ENCODE measurements around the gene RPS19.

DNA sequence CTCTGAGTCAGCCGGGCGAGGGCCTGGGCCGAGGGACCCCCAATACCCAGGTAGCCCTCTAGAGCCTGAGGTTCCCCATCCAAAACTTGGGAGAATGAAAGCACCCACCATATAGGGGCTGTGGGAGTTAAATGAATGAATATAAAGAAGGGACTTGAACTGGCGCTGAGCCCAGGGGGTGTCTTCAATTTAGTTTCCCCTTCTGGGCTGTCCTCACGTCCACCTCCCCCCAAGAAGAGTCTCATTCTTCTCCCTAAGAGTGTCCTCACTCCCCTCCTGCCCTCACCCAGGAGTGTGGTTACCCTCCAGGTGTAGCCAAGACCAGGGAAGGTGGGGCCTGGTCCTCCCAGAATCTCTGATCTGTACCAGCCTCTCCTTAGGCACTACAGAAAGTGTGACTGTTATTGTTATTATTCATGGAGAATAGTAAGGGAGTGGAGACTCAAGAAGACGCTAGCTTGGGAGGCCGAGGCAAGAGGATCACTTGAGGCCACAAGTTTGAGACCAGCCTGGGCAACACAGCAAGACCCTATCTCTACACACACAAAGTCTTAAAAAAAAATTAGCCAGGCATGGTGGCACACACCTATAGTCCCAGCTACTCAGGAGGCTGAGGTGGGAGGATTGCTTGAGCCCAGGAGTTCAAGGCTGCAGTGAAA is 19.7 kb downstream of the RPS19 start:
- TF ChIP-seq, protein P1, sequence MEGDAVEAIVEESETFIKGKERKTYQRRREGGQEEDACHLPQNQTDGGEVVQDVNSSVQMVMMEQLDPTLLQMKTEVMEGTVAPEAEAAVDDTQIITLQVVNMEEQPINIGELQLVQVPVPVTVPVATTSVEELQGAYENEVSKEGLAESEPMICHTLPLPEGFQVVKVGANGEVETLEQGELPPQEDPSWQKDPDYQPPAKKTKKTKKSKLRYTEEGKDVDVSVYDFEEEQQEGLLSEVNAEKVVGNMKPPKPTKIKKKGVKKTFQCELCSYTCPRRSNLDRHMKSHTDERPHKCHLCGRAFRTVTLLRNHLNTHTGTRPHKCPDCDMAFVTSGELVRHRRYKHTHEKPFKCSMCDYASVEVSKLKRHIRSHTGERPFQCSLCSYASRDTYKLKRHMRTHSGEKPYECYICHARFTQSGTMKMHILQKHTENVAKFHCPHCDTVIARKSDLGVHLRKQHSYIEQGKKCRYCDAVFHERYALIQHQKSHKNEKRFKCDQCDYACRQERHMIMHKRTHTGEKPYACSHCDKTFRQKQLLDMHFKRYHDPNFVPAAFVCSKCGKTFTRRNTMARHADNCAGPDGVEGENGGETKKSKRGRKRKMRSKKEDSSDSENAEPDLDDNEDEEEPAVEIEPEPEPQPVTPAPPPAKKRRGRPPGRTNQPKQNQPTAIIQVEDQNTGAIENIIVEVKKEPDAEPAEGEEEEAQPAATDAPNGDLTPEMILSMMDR (conservative IDR thresholded peaks at IDR 0.05 in 1 of 2, IDR thresholded peaks at IDR 0.05 in 1 of 2; ENCODE audit: low read depth in 1 of 2, low read length in 2 of 2) = no peak
- no peak for TF ChIP-seq EZH2 (IDR thresholded peaks at IDR 0.05; ENCODE audit: low read length, missing control alignments)
